Left lung (tissue), 10 donors: Measurements from ENCODE around the gene PLCB3. TPM values are rescaled to one million over a fixed set of nuclear protein-coding genes. Genes with fewer than 3 reads are reported as not detected.
"Not testable (repeated sequence)": the region's sequence is repeated elsewhere in the genome, so short reads cannot be mapped to it uniquely, and the experiment has no call there.

Experiments
- ATAC-seq: fragments of 200-7000 bp; cut with Tn5 transposase; one replicate; pipeline ENCODE4 v1.9.1; 2020; ENCODE audit warnings: moderate library complexity
- DNase-seq, 4 donors: peaks; one replicate each; pipeline ENCODE4 v3.0.0-alpha.2; 2013 to 2020
- H3K27ac ChIP-seq, 2 donors: fragments of 200-600 bp; sonication (generic) in 1 of 2; one replicate each; pipeline versions ENCODE4 v1.5.0 to v1.8.0; 2020 to 2021
- H3K27me3 ChIP-seq, 2 donors: fragments of 200-600 bp; sonication (generic) in 1 of 2; one replicate each; pipeline versions ENCODE4 v1.5.0 to v1.8.0; 2020 to 2021
- H3K36me3 ChIP-seq, 2 donors: fragments of 200-600 bp; sonication (generic) in 1 of 2; one replicate each; pipeline versions ENCODE4 v1.5.0 to v1.8.0; 2020 to 2021
- H3K4me1 ChIP-seq, 2 donors: fragments of 200-600 bp; one replicate each; pipeline ENCODE4 v1.8.0; 2021
- H3K4me3 ChIP-seq, 2 donors: fragments of 200-600 bp; sonication (generic) in 1 of 2; one replicate each; pipeline versions ENCODE4 v1.5.0 to v1.8.0; 2020 to 2021; ENCODE audit warnings: mild to moderate bottlenecking in 1 of 2
- H3K9me3 ChIP-seq, 2 donors: fragments of 200-600 bp; sonication (generic) in 1 of 2; one replicate each; pipeline versions ENCODE4 v1.5.0 to v1.8.0; 2020 to 2021
- CTCF ChIP-seq, 2 donors: fragments of 200-600 bp; sonication (generic) in 1 of 2; IDR thresholded peaks; one replicate each; pipeline versions ENCODE4 v1.5.0 to v1.8.0; 2021; ENCODE audit warnings: antibody characterized with exemption in 2 of 2
- intact Hi-C, 2 donors: fragments of 100-400 bp; cut with DNase I; formaldehyde crosslinking; loops; one replicate each; pipeline versions ENCODE4 v1.11.2 to v1.14.2; 2022
- polyA plus RNA-seq, 6 donors: library from polyadenylated mRNA; unstranded; fragments of 120-200 nt; gene quantifications; one replicate each; pipeline ENCODE4 v1.2.1, GENCODE V29; 2013; ENCODE audit not compliant: insufficient read length in 6 of 6
- total RNA-seq, 2 donors: library from RNA; stranded (reverse); fragmentation: NEBNext Ultra II Directional; extraction: Animal tissue kit (Norgen Biotek cat#: 25700); gene quantifications; one replicate each; pipeline ENCODE4 v1.2.1, GENCODE V29; 2021
- donor health status: DM: no; HTN: yes; CAD: no.
- donor health status: DM: no; HTN: no; CAD: no.

PLCB3 gene
- total and polyA plus RNA-seq, 8 donors = 18.9 to 42.7 (median 21.9) TPM

- no peaks in the 10 kb centered on the region for H3K9me3 ChIP-seq
These were observed 53.9 kb downstream of the PLCB3 start, which contains the start of gene ESRRA for GRCh38 chr11:64305075-64305690. Gene ESRRA, plus strand, starts transcription at chr11:64305524. Its CDS starts 1,656 bp downstream, at chr11:64307180.

GRCh38 chr11:64305691-64306562, 54.6 kb downstream of the PLCB3 start:
- intact Hi-C loops = no loop called here
- Histone ChIP-seq H3K4me1 (peaks cover 14 to 38% of the 10 kb centered on the region in 2 donors), H3K27ac (peak overlapping the region; percentile 76 to 95), H3K27me3 (peaks cover 0 to 1% of the 10 kb centered on the region in 2 donors), H3K36me3 (peaks cover 0 to 21% of the 10 kb centered on the region in 2 donors), H3K4me3 (peak overlapping the region; percentile 56 to 85), H3K9me3 (no peaks in the 10 kb centered on the region)
- peak; percentile 26 for ATAC-seq
- peak in 2 of 4 donors; percentile 86 to 93 for DNase-seq
- TF ChIP-seq CTCF (IDR thresholded peaks at IDR 0.05) = peak in 1 of 2 donors; percentile 12

More at GRCh38 chr11:64305075-64305690, 53.9 kb downstream of the PLCB3 start, which contains the start of gene ESRRA:
- ATAC-seq (peak; percentile 86), DNase-seq (peak; percentile 98 to 100 (median 99))
- H3K4me3 ChIP-seq = peak within 1 kb of the TSS; percentile 56 to 85
- intact Hi-C loops = no loop called here
- no peak for TF ChIP-seq CTCF (IDR thresholded peaks at IDR 0.05)
- H3K4me1 ChIP-seq = peaks cover 19 to 41% of the 10 kb centered on the region in 2 donors
- H3K27me3 ChIP-seq = peaks cover 1 to 8% of the 10 kb centered on the region in 2 donors
- H3K36me3 ChIP-seq = peaks cover 0 to 16% of the 10 kb centered on the region in 2 donors
- peak within 1 kb of the TSS; percentile 94 to 95 for H3K27ac ChIP-seq

GRCh38 chr11:64306563-64306875, 55.2 kb downstream of the PLCB3 start:
- H3K4me3 ChIP-seq = peak overlapping the region; percentile 56 to 85
- peaks cover 0 to 27% of the 10 kb centered on the region in 2 donors for H3K36me3 ChIP-seq
- DNase-seq = no peak
- peaks cover 14 to 32% of the 10 kb centered on the region in 2 donors for H3K4me1 ChIP-seq
- no peak for TF ChIP-seq CTCF (IDR thresholded peaks at IDR 0.05)
- no peak for ATAC-seq
- H3K27me3 ChIP-seq = no peaks in the 10 kb centered on the region
- peak overlapping the region; percentile 76 to 95 for H3K27ac ChIP-seq
- no peaks in the 10 kb centered on the region for H3K9me3 ChIP-seq
- intact Hi-C loops = no loop called here

GRCh38 chr11:64306876-64307622, 55.7 kb downstream of the PLCB3 start:
- no peak for TF ChIP-seq CTCF (IDR thresholded peaks at IDR 0.05)
- no peaks in the 10 kb centered on the region for H3K9me3 ChIP-seq
- peak in 1 of 4 donors; percentile 81 for DNase-seq
- intact Hi-C loops = no loop called here
- peak overlapping the region; percentile 56 to 85 for H3K4me3 ChIP-seq
- ATAC-seq = no peak
- H3K27ac ChIP-seq = peak overlapping the region in 1 of 2 donors; percentile 95
- peaks cover 0 to 27% of the 10 kb centered on the region in 2 donors for H3K36me3 ChIP-seq
- H3K27me3 ChIP-seq = no peaks in the 10 kb centered on the region
- peaks cover 14 to 32% of the 10 kb centered on the region in 2 donors for H3K4me1 ChIP-seq

GRCh38 chr11:64307795-64308194, 56.5 kb downstream of the PLCB3 start:
- DNase-seq, intact Hi-C loops, H3K4me3 ChIP-seq, H3K27me3 ChIP-seq, H3K9me3 ChIP-seq, H3K27ac ChIP-seq, ATAC-seq: not testable (repeated sequence)
- H3K36me3 ChIP-seq = peaks cover 0 to 34% of the 10 kb centered on the region in 2 donors
- H3K4me1 ChIP-seq = peaks cover 14 to 36% of the 10 kb centered on the region in 2 donors
